ENCODE results near the gene PNLIPRP2.

- TF ChIP-seq EZH2 (IDR thresholded peaks at IDR 0.05): no peak
- no peak for TF ChIP-seq POLR2AphosphoS5 (IDR thresholded peaks at IDR 0.05; ENCODE audit: borderline replicate concordance, low read depth, low read length)
These were observed 20.8 kb upstream of the PNLIPRP2 start for GRCh38 chr10:116599991-116600390.

Data from SK-N-MC (cell line).